ENCODE data around the gene APP.
"Not testable (repeated sequence)": the region's sequence is repeated elsewhere in the genome, so short reads cannot be mapped to it uniquely, and the experiment has no call there.

GRCh38 chr21:26081175-26081760, 89.3 kb downstream of the APP start:
- not testable (repeated sequence) for TF ChIP-seq CTCF (IDR thresholded peaks at IDR 0.05; ENCODE audit: insufficient read depth, low read length, poor library complexity, severe bottlenecking); EZH2phosphoT487 (conservative IDR thresholded peaks at IDR 0.05; ENCODE audit: low read length)
